HG02798 (cell line): Measurements from ENCODE around the gene HIC2.
A peak's percentile ranks its signal among the peaks of the same experiment; 100 is the strongest.
"Not testable (repeated sequence)": the region's sequence is repeated elsewhere in the genome, so short reads cannot be mapped to it uniquely, and the experiment has no call there.

ENCODE experiments used
- ATAC-seq: cut with Tn5 transposase; IDR thresholded peaks from one replicate; pipeline ENCODE4 v1.9.1; 2021; ENCODE audit warnings: mild to moderate bottlenecking; ENCODE audit not compliant: unreplicated experiment, poor library complexity

Gene HIC2

GRCh38 chr22:21417227-21417746 is at the start of gene HIC2:
HIC2 (plus strand) TSS chr22:21417371; CDS start chr22:21442832, 25,461 bp downstream.
- ATAC-seq = peak; percentile 91

GRCh38 chr22:21368603-21369310 is 48.4 kb upstream of the HIC2 start:
- not testable (repeated sequence) for ATAC-seq

GRCh38 chr22:21375880-21376279 is 41.3 kb upstream of the HIC2 start:
- not testable (repeated sequence) for ATAC-seq

- peak; percentile 60 for ATAC-seq
These were observed 33.3 kb upstream of the HIC2 start, which contains the start of gene RIMBP3B for GRCh38 chr22:21383701-21384467. RIMBP3B (plus strand) TSS chr22:21383751; CDS start chr22:21383859, 108 bp downstream.

- ATAC-seq = peak; percentile 19
These were observed 32.5 kb upstream of the HIC2 start for GRCh38 chr22:21384468-21385357.

GRCh38 chr22:21389480-21389879 is 27.7 kb upstream of the HIC2 start:
- not testable (repeated sequence) for ATAC-seq

DNA sequence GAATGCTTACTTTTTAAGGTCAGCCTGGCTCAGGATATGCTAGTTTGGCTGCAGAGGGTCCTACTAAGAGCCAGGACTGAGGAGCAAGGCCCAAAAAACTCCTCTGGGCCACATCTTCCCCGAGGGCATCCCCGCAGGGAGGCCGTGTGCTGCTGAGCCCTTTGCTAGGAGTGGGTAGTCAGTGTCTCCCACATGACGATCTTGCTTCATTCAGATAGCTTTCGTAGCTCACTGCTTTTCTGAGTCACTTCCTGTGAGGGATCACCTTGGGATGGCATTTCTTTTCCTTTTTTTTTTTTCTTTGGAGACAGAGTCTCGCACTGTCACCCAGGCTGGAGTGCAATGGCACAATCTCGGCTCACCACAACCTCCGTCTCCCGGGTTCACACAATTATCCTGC is 27.2 kb upstream of the HIC2 start:
- ATAC-seq = not testable (repeated sequence)

DNA sequence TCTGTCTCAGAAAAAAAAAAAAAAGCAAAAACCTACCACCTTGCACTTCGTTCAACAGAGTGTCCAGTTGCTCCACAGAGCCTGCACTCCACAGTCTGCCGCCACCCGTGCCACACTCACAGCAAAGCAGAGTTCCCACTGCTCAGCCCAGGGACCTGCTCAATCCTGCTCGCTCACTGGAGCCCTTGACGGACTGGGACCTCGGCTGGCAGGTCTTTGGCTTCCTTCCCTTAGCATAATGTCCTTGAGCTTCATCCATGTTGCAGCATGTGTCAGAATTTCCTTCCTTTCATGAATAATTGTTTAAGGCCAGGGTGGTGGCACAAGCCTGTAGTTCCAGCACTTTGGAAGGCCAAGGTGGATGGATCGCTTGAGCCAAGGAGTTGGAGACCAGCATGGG is 22.6 kb upstream of the HIC2 start:
- not testable (repeated sequence) for ATAC-seq

GRCh38 chr22:21401197-21401969 is 15.8 kb upstream of the HIC2 start:
- not testable (repeated sequence) for ATAC-seq

DNA sequence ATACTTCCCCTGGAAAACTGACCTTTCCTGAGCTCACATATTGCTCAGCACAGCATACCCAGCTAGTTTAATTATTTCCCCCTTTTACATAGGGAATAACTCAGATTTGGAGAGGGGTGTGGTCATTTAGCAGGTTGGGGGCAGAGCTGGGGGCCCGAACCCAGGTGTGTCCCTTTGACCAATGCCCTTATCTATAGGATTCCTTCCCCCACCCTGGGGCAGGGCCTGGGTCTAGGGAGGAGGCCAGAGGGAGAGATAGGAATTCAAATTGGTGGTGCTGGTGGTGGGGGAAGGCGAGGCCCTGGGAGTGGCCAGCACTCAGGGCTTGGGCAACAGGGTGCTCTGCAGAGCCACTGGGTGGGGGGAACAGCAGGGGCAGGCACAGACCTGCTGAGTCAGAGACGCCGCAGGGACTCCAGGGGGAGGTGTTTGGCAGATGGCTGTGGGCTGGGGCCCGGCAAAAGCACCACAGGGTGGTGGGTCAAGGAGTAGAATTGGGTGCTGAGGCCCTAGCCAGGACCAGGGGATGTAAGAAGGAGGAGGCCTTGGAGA is 14.3 kb upstream of the HIC2 start:
- not testable (repeated sequence) for ATAC-seq

DNA sequence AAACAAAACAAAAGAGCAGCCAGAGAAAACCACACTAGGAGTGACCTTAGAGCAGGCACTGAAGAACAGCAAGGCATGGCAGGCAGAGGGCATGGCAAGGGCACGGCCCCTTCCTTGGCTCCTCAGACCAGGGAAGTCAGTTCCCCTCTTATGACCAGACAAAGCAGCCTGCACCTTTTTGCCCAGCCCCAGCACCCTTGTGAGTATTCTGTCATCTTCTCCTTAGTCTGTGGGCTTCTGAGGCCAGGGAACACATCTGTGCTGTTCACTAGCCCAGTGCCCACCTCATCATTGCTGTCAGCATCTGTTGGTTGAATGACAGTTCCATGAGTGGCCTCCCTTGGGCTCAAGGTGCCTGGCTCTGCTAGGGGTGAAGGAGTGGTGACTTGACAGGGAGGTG is 10.0 kb upstream of the HIC2 start:
- not testable (repeated sequence) for ATAC-seq

DNA sequence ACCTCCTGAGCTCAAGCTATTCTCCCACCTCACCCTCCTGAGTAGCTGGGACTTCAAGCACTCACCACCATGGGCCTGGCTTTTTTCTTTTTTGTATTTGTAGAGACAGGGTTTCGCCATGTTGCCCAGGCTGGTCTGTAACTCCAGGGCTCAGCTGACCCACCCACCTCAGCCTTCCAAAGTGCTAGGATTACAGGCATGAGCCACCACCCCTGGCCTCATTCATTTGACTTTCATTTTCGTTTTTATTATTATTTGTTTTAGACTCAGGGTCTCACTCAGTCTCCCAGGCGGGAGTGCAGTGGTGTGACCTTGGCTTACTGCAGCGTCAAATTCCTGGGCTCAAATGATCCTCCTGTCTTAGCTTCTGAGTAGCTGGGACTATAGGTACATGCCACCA is 9.4 kb upstream of the HIC2 start:
- not testable (repeated sequence) for ATAC-seq

- not testable (repeated sequence) for ATAC-seq
These were observed 796 bp upstream of the HIC2 start for GRCh38 chr22:21416375-21416774.

DNA sequence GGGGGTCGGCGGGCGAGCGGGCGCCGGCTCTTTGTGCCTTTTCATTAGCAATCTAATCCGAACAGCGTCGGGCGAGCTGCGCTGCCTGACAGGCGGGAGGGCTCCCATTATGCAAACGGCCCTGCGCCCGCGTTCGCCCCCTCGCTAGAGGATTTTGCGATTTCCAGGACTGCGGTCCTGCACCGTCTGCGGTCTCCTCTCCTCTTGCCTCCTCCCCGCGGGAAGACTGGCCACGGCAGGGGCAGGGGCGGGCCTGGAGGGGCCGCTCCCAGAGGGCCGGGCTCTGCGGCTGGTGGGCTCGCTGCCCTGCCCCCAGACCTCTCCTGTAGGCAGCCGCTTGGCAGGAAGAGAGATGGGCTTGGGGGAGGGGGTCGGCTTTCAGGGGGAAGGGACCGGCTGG is 682 bp downstream of the HIC2 start:
- peak; percentile 13 for ATAC-seq

DNA sequence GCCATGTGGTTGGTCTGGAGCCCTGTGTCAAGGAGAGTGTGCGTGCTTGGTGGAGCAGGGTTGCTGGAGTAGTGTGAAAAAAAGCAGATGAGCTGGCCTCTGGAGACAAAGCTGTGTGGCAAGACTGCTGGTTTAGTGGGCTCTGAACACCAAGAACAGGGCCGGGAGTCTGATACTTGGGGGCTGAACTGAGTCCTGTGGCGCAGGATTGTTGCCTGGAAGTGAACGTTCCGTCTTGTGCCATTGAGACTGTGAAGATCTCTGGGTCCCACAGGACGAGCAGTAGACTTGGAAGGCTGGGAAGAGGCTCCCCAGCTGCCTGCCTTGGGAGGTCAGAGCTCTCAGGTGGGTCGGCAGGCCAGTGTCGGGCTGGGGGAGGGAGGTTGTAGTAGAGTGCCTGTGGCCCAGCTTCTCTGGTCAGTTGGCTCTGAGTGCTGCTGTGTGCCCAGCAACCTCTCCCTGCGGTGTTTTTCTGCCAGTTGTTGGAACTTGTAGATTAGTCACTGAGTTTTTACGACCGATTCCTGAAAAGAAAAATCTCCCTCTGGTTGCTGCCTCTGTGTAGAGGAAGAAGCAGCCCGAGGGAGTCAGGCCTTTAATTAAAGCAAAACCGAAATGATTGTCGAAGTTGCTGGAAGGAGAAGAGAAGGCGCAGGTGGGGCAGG is 1.9 kb downstream of the HIC2 start:
- not testable (repeated sequence) for ATAC-seq

DNA sequence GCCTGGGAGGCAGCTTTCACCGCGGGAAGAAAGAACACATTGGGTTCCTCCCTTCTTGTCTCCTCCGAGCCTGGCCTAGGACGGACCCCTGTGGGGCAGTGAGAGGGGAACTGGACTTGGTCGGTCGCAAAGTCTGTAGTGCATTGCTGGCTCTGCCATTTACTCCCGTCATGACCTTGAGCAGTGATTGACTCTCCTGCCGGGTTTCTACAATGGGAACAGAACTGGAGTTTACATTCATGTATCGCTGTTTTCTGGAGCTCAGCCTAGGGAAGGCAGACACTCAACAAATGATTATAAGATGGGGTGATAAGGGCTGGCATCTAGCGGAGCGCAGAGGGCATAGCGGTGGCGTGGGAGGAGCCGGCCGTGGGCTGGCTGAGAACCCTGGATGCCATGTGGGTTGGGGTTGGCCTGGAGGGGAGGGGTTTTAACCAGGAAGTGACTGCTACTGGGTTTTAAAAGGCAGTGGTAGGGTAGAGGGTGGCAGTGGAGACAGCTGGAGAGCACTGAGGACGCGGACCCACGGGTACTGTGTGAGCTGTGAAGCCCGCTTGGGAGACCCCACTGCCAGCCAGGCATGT is 3.1 kb downstream of the HIC2 start:
- ATAC-seq = not testable (repeated sequence)

DNA sequence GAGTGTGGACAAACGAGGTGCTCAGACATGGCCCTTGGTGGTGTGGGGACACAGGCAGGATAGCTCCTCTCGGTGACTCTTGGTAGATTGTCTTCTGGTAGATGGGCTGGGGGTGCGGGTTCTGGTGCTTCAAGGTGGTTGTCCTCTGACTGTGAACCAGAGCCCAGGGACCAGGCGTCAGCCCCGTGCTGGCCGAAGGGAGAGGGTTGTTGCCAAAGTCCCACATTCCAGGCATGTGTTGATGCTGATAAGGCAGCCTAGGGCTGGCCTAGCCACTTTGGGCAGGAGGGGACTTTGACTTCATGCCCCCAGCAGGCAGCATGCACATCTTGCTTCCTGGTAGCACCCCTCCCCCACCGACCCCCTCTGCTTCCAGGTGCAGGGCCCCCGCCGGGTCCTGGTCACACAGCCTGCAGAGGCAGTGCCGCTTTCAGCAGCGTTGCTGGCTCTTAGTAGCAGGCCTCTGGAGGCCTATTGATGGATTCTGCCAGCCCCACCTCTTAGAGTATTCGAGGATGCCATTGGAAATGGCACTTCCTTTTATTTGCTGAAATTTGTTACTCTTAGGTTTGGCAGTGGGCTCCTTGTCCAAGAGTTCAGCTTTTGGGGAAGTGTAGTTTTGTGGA is 7.0 kb downstream of the HIC2 start:
- ATAC-seq = not testable (repeated sequence)
